MM.1S (cell line): ENCODE measurements around the gene DYNLT1.
"Not testable (repeated sequence)": the region's sequence is repeated elsewhere in the genome, so short reads cannot be mapped to it uniquely, and the experiment has no call there.

Experiments
- EZH2phosphoT487 ChIP-seq: fragments of 300-600 bp; sonication (generic); IDR thresholded peaks from 2 replicates; pipeline ENCODE4 v1.6.1; 2018; ENCODE audit warnings: antibody characterized with exemption, low read length
- TF ChIP-seq, protein P1 (sequence below): fragments of 300-600 bp; sonication (generic); IDR thresholded peaks from 2 replicates; pipeline ENCODE4 v1.5.1; 2016; ENCODE audit warnings: antibody characterized with exemption, low read length, mixed read lengths

DNA sequence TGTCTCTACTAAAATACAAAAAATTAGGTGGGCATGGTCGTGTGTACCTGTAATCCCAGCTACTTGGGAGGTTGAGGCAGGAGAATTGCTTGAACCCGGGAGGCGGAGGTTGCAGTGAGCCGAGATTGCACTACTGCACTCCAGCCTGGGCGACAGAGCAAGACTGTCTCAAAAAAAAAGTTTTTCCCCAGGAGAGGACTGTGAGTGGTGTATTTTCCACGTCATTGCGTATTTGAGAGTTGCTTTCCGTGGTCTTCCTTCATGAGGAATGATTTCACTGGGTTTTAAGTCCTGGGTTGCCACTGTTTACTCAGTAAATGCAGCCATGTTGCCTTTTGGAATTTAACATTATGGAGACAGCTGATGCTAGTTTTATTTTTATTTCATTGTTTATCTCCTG, 27.6 kb upstream of the DYNLT1 start:
- not testable (repeated sequence) for TF ChIP-seq EZH2phosphoT487
- TF ChIP-seq, protein P1, sequence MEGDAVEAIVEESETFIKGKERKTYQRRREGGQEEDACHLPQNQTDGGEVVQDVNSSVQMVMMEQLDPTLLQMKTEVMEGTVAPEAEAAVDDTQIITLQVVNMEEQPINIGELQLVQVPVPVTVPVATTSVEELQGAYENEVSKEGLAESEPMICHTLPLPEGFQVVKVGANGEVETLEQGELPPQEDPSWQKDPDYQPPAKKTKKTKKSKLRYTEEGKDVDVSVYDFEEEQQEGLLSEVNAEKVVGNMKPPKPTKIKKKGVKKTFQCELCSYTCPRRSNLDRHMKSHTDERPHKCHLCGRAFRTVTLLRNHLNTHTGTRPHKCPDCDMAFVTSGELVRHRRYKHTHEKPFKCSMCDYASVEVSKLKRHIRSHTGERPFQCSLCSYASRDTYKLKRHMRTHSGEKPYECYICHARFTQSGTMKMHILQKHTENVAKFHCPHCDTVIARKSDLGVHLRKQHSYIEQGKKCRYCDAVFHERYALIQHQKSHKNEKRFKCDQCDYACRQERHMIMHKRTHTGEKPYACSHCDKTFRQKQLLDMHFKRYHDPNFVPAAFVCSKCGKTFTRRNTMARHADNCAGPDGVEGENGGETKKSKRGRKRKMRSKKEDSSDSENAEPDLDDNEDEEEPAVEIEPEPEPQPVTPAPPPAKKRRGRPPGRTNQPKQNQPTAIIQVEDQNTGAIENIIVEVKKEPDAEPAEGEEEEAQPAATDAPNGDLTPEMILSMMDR, result not testable (repeated sequence)
